ENCODE results near the gene PARD3. TPM values are rescaled to one million over a fixed set of nuclear protein-coding genes. Genes with fewer than 3 reads are reported as not detected.

The PARD3 gene
- total RNA-seq, 2 donors from 2014 or later: 32.0 to 61.9 TPM

- Histone ChIP-seq H3K27ac (no peak overlapping the region), H3K4me1 (replicated peaks) (peaks cover 6% of the 10 kb centered on the region), H3K36me3 (no peaks in the 10 kb centered on the region), H3K27me3 (replicated peaks; ENCODE audit: insufficient read depth) (no peaks in the 10 kb centered on the region), H3K9me3 (no peaks in the 10 kb centered on the region), H3K4me3 (no peak overlapping the region)
- DNase-seq (ENCODE audit: low spot score): no peak
- 84% methylated on average over 11 of the region's 11 CpGs for WGBS
- intact Hi-C loops (cut with DNase I): no loop called here
- TF ChIP-seq, protein P1, sequence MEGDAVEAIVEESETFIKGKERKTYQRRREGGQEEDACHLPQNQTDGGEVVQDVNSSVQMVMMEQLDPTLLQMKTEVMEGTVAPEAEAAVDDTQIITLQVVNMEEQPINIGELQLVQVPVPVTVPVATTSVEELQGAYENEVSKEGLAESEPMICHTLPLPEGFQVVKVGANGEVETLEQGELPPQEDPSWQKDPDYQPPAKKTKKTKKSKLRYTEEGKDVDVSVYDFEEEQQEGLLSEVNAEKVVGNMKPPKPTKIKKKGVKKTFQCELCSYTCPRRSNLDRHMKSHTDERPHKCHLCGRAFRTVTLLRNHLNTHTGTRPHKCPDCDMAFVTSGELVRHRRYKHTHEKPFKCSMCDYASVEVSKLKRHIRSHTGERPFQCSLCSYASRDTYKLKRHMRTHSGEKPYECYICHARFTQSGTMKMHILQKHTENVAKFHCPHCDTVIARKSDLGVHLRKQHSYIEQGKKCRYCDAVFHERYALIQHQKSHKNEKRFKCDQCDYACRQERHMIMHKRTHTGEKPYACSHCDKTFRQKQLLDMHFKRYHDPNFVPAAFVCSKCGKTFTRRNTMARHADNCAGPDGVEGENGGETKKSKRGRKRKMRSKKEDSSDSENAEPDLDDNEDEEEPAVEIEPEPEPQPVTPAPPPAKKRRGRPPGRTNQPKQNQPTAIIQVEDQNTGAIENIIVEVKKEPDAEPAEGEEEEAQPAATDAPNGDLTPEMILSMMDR (IDR thresholded peaks at IDR 0.05): no peak
- TF ChIP-seq POLR2AphosphoS5 (IDR thresholded peaks at IDR 0.05): no peak
- TF ChIP-seq POLR2A (IDR thresholded peaks at IDR 0.05): no peak
Measured at GRCh38 chr10:34413756-34414587, 401.1 kb downstream of the PARD3 start.

DNA sequence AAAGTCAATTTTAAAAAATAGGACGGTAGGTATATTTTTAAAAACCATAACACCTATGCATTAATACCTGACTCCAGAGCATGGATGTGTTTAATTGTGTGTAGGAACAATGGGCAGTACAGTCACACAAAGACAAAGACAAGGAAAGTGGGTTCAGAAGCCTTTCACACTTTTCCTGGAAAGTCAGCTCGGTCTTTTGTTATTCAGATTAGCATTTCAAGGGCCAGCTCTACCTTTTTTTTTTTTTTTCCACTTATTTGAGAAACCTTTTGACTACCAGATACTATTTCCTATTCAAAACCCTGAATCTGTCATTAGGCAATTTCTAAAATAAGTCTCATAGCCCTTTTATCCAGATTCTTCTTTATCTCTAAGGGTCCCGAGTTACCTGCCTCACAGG lies 401.9 kb downstream of the PARD3 start:
- TF ChIP-seq POLR2A (IDR thresholded peaks at IDR 0.05) (no peak), POLR2AphosphoS5 (IDR thresholded peaks at IDR 0.05) (no peak)
- TF ChIP-seq, protein P1 (IDR thresholded peaks at IDR 0.05): no peak
- WGBS: 88% methylated on average over 3 of the region's 3 CpGs
- H3K27me3 ChIP-seq (replicated peaks; ENCODE audit: insufficient read depth): no peaks in the 10 kb centered on the region
- H3K36me3 ChIP-seq: no peaks in the 10 kb centered on the region
- no peak for DNase-seq (ENCODE audit: low spot score)
- no peaks in the 10 kb centered on the region for H3K9me3 ChIP-seq
- peaks cover 6% of the 10 kb centered on the region for H3K4me1 ChIP-seq (replicated peaks)
- intact Hi-C loops (cut with DNase I): no loop called here
- H3K27ac ChIP-seq: no peak overlapping the region
- no peak overlapping the region for H3K4me3 ChIP-seq

GRCh38 chr10:34408956-34409355 lies 406.1 kb downstream of the PARD3 start:
- Histone ChIP-seq H3K4me3 (no peak overlapping the region), H3K27ac (no peak overlapping the region), H3K27me3 (replicated peaks; ENCODE audit: insufficient read depth) (no peaks in the 10 kb centered on the region), H3K9me3 (no peaks in the 10 kb centered on the region), H3K4me1 (replicated peaks) (no peaks in the 10 kb centered on the region), H3K36me3 (no peaks in the 10 kb centered on the region)
- TF ChIP-seq, protein P1 (IDR thresholded peaks at IDR 0.05): no peak
- TF ChIP-seq POLR2AphosphoS5 (IDR thresholded peaks at IDR 0.05) (no peak), POLR2A (IDR thresholded peaks at IDR 0.05) (no peak)
- intact Hi-C loops (cut with DNase I): no loop called here
- DNase-seq (ENCODE audit: low spot score): no peak
- 94% methylated on average over 3 of the region's 3 CpGs for WGBS

DNA sequence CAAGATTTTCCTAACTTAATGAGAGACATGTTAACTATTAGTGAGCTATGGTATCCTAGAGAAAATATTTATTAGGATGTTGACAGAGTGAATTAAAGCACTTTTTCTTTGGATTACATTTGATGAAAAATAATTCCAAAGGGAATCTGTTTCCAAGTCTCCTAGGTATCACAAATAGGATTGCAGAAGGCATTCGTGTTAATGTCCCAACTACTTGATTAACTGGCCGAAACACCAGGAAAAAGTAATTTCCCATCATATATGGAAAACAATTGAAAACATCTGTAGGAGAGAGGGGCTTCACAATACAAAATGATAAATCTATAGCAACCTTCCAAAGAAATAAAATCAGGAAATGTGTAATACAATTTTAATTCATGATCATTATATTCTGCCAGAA lies 406.7 kb downstream of the PARD3 start:
- Histone ChIP-seq H3K27ac (no peak overlapping the region), H3K9me3 (no peaks in the 10 kb centered on the region), H3K27me3 (replicated peaks; ENCODE audit: insufficient read depth) (no peaks in the 10 kb centered on the region), H3K36me3 (no peaks in the 10 kb centered on the region), H3K4me1 (replicated peaks) (no peaks in the 10 kb centered on the region), H3K4me3 (no peak overlapping the region)
- intact Hi-C loops (cut with DNase I): no loop called here
- no peak for TF ChIP-seq POLR2AphosphoS5 (IDR thresholded peaks at IDR 0.05)
- TF ChIP-seq, protein P1 (IDR thresholded peaks at IDR 0.05): no peak
- no peak for TF ChIP-seq POLR2A (IDR thresholded peaks at IDR 0.05)
- 92% methylated on average over 2 of the region's 2 CpGs for WGBS
- no peak for DNase-seq (ENCODE audit: low spot score)

GRCh38 chr10:34407324-34407805 lies 407.7 kb downstream of the PARD3 start:
- Histone ChIP-seq H3K27me3 (replicated peaks; ENCODE audit: insufficient read depth) (no peaks in the 10 kb centered on the region), H3K4me1 (replicated peaks) (no peaks in the 10 kb centered on the region), H3K27ac (no peak overlapping the region), H3K4me3 (no peak overlapping the region), H3K36me3 (no peaks in the 10 kb centered on the region), H3K9me3 (no peaks in the 10 kb centered on the region)
- intact Hi-C loops (cut with DNase I): no loop called here
- no peak for DNase-seq (ENCODE audit: low spot score)
- 64% methylated on average over 7 of the region's 7 CpGs for WGBS
- TF ChIP-seq POLR2A (IDR thresholded peaks at IDR 0.05) (no peak), POLR2AphosphoS5 (IDR thresholded peaks at IDR 0.05) (no peak)
- TF ChIP-seq, protein P1 (IDR thresholded peaks at IDR 0.05): no peak
